Hematopoietic multipotent progenitor cell treated with erythropoietin and hydrocortisone succinate and interleukin-3 and kit ligand, for 17 days (in vitro differentiated cells): Measurements from ENCODE around the gene ZNF584.
"Not testable (repeated sequence)": the region's sequence is repeated elsewhere in the genome, so short reads cannot be mapped to it uniquely, and the experiment has no call there.

ENCODE experiments used
- DNase-seq: peaks from one replicate; pipeline ENCODE4 v3.0.0-alpha.2; 2015; ENCODE audit warnings: low spot score

The ZNF584 gene

DNA sequence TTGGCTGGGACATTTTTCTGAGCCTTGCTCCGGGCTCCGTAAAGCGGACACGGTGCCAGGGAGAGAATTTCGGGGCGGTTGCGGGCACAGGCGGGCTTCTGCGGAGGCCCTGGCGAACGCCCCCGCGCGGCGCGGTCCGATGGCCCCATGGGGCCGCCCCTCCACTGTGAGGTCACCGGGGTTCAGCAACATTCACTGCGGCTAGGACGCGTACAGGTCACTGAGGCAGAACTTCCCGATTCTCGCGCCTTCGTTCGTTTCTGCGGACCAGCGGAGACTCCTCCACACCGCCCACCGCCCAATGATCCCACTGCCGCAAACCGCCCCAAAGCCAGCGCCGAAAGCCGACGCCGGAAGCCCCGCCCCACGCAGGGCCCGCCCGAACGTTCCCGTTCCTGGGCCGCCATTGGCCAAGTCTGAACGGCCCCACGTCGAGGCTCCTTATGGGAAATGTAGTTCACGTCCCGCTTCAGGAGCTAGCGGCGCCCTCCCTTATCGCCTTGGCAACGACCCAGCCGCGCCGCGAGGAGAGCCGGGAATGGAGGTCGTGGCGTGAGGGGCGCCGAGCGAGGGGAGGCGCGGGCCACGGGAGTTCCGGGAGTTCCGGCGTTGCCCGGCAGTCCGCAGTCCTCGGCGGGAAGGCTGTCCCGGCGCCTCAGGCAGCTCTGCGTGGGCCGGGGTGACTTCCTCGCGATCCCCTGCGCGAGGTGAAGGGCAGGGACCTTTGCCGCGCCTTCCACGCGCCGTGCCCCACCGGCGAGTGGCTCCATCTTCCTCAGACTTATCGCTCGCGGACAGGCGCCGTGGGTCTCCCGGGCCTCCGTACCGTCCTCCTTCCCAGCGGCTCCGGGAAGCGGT is at the start of gene ZNF584:
ZNF584 (plus strand) TSS at position 498 of the 858 bp plus-strand sequence. CDS start 499 bp downstream, outside the sequence.
- peak; percentile 95 for DNase-seq

DNA sequence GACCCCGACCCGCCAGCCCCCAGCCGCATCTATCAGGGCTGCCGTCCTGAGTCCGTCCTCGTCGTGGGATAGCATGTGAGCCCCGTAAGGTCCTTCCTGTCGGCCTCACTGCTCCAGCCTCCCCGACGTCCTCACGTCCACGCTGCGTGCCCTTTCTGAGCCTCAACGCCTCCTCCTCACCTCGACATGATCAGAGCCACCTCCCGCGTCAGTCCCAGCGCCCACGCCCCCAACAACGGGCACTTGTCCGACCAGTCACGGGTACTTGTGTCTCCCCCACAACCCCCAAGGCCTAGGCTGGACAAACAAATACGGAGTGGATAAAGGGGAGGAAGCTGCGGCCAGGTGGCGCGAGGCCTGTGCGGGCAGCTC is 46.6 kb upstream of the ZNF584 start:
- no peak for DNase-seq

DNA sequence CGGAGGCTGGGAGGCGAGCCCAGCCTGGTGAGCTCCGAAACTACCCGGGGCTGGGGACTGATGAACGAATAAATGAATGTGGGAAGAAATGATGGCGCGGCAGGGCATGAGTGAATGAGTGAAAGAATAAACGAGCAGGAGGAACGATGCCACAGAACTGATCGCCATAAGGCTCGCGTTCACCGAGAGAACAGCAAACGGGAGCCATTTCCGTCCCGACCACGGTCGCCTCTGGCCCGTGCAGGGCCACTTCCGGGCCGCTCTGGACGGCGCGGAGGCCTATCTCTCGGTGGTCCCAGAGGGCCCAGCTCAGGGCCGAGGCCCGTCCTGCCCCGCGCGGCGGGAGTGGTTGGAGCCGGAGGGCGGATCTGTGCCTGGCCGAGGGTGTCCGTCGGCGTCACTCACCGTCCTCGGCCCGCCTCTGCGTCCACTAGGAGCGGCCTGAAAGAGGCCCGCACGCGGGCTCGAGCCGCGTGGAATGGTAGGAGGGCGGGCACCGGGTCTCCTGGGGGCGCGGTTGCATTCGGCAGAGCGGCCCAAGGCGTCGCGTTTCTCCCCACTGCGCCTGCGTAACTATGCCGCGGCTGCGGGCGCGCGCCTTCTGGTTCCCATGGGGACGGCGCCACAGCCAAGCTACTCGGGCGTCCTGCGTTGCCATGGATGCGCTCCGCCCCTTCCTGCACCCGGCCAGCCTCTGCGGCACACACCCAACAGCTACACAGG is 46.0 kb upstream of the ZNF584 start, which contains the start of gene ZNF497:
ZNF497 (minus strand) TSS at position 480 of the 723 bp plus-strand sequence. CDS start 5,116 bp downstream, outside the sequence.
- peak; percentile 94 for DNase-seq

DNA sequence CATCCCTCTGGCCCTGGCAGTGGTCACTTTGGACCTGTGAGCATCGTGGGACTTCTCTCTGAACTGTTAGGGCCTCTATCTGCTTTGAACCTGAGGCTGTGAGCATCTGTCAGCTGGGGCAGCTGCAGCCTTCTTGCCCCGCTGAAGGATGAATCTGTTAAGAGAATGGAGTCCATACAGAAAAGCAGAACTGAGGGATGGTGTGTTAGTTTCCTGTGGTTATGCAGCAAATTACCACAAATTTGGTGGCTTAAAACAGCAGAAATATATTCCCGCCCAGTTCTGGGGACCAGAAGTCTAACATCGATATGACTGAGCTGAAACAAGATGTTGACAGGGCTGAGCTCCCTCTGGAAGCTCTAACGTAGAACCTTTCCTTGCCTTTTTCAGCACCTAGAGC is 44.3 kb upstream of the ZNF584 start:
- no peak for DNase-seq

DNA sequence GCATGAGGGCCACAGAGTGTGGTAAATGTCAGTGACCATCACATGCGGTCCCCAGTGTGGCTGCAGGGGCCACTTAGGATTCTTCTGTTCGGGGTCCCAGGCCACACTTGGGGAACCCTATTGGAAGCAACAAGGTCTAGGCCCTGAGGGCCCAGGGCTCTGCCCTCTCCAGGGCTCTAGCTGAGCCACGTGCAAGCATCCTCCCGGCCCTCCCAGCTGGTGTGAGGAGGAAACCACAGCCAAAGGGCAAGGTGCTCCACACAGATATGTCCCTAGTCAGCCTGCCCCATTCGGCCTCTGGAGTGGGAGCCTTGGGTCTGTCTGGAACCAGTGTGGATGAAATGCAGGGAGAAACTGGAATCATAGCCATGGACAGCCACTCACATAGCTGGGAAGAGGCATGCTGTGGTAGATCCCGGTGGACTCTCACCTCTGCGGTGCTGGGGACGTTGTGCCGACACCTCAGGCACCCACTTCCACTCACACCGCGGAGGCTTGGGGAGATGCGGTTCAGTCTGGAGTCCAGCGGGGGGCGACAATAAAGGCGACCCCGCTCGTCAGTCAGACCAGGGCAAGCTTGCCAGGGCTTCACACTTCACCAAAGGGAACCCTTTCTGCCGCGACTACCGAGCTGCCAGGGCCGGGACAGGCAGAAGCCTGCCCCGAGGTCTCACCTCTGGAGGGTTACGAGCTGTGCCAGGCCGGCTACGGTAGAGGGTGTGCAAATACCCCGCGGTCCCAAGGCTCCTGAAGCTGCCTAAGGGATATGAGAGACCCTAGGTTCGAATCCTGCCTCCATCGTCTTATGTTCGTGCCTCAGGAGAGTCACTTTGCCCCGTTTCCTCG is 41.6 kb upstream of the ZNF584 start:
- DNase-seq, result no peak

DNA sequence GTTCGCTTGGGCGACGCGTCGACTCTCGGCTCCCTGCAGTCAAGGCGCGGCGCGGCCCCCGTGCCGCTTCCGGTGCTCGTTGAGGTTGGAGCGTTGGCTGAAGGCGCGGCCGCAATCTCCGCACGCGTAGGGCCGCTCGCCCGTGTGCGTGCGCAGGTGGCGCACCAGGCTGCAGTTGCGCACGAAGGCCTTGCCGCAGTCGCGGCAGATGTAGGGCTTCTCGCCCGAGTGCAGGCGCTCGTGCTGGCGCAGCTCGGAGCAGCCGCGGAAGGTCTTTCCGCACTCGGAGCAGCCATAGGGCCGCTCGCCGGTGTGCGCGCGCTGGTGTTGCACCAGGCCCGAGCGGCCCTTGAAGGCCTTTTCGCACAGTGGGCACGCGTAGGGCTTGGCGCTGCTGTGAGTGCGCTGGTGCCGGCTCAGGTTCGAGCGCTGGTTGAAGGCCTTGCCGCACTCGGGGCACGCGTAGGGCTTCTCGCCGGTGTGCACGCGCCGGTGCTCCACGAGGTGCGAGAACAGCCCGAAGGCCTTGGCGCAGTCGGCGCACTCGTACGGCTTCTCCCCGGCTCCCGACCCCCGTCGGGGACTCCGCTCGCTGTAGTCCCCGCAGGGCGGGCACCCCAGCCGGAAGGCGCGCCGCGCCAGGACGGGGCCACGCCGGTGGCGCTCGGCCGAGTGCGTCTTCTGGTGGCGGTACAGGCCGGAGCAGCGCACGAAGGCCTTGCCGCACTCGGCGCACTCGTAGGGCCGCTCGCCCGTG is 40.6 kb upstream of the ZNF584 start:
- DNase-seq, result no peak

DNA sequence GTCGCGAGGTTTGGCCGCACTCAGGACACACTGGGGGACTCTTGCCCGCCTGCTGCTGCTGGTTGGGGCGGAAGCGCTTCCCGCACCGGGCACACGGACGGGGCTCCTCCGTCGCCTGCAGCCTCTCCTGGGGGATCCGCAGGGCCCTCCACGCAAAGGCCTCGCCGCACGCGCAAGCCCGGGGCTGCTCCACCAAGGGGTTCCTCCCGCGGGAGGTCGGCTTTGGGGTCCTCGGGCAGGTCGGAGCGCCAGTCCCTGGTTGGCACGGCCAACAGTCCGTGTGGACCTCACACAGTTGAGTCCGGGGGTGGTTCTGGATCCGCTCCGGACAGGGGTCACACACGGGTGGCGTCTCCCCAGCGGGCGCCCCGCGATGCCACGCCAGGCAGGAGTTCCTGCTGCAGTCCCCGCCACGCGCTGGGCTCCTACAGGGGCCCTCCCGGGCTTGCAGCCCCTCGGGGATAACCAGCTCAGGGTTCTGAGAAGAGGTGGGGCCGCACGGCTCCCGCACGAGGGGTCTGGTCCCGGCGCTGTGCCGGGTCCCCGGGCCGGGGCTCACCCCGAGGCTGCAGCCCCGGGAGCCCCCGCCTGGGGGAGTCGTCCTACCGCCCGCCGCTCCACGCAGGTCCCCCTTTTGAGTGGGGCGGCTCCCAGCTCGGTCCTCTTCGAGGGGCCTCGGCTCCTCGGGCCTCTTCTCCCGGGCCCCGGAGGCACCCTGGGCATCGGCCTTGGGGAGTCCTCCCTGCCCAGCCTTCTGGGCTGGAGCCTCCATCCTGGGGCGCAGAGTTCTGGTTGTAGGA is 39.7 kb upstream of the ZNF584 start:
- no peak for DNase-seq

DNA sequence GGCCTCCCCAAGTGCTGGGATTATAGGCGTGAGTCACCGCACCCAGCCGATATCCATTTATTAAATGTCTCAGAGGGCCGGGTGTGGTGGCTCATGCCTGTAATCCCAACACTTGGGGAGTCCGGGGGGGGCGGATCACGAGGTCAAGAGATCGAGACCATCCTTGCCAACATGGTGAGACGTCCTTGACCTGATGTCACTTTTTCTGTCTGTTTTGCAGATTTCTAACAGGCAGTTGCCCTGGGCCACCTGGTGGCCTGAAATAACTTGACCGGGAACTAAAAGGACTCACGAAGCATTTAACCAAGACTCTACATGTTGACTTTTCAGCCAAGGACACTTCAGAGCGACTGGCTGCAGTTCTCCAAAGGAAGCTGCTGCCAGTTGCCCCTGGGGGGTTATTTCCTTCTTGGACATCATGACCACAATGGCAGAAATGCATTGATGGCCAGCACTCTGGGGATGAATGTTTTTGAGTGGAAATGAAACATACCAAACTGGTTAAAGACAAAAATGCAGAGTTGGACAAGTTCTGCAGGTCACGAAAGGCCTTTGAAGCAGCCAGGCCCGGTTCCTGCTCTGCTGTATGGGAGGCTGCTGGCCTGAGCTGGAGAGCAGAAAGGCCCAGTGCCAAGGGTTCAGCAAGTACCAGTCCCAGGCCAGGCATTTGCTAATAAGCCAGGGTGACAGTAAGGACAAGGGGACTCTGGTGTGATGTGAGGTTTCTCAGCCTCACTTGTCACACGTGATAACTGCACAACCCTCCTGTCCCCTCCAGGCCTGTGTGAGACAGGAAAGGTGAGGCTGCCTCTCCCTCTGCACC is 35.9 kb upstream of the ZNF584 start:
- DNase-seq, result no peak

DNA sequence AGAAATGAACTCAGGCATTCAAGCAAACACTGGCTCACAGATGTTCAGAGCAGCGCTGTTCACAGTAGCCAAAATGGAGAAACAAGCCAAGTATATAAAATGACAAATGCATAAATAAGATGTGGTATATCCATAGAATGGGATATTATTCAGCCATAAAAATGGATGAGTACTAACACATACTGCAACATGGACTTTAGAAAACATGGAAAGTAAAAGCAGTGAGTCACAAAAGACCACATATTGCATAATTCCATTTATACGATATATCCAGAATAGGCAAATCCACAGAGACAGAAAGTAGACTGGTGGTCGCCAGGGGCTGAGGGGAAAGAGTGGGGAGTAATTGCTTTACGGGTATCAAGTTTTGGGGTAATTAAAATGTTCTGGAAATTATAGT is 34.2 kb upstream of the ZNF584 start:
- no peak for DNase-seq

DNA sequence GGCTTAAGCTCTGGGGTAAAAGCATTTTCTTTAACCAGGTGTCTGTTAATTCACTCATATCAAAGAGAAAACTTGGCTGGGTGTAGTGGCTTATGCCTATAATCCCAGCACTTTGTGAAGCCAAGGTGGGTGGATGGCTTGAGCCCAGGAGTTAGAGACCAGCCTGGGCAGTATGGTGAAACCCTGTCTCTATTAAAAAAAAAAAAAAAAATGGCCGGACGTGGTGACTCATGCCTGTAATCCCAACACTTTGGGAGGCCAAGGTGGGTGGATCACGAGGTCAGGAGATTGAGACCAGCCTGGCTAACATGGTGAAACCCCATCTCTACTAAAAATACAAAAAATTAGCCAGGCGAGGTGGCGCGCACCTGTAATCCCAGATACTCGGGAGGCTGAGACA is 31.7 kb upstream of the ZNF584 start:
- not testable (repeated sequence) for DNase-seq

DNA sequence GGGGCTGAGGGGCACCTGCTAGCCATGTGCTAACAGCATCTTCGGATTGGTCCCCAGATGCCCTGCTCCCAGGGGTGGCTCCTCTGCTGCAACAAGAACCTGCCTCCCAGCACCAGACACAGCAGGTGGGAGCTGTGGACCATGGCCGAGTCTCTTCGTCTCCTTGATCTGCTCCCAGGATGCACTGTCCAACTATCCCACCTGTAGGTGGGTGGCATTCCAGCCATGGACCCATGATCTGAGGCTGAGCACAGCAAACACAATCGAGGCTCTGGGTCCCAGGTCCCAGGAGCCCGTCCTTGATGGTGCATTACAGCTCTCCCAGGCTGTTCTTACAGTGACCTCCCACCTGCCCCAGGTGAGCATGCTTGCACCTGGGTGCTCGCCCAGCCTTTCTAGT is 29.2 kb upstream of the ZNF584 start:
- no peak for DNase-seq

DNA sequence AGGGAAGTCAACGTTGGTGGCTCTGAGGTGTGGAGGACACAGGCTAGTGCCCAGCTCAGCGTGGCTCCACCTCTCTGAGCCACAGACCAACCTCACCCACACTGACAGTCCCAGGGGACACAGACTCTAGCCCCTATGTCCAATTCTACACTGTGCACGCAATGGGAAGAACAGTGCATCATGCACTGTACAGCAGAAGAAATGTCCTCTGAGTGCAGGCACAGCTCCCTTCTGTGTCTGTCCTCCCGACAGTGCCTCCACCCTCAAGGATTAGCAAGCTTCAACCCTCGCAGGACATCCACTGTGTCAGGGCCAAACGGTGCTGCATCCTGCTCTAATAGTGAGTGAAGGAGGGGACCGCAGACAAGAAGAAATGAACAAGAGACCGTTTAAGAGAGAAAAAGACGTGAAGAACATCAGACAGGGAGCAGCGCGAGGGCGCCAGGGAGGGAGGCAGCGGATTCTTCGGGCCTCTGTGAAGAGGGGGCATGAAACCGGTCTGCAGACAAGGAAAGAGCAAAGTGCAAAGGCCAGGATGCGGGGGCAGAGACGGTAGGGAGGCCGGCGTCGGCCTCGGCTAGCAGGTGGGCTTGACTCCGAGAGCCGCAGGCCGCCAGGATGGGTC is 28.3 kb upstream of the ZNF584 start:
- no peak for DNase-seq

DNA sequence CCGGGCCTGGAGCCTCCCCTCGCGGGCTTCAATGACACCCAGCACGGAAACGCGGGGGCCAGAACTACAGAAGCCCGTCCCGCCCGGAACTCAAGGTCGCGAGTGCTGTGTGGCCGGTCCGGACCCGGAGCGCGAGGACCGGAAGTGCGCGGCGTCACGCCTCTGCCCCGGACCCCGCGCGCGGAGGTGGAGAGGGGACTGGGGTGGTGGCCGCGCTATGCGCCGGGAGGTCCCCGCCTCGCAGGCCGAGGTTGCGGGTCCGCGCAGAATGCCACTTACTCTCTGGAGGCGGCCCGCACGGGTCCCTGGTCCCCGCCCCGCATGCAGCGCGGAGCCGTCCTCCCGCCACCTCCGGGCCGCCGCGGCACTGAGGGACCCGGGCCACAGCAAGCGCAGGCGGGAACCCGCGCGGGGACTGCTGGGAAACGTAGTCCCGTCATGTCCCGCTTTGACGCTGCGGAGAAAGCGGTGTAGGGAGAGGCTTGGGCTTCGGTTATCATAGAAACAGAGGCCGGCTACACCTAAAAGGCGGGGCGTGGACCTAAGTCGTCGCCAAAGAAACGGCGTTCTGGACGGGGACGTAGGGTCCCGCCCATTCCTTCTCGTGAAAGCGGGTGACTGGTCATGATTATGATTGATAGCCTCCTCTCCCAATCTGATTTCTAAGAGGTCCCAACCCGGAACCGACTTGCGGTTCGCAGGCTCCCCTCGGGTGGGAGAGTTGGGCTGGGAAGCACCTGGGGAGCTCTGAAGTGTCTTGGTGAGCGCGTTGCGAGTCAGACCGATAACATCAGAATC is 27.6 kb upstream of the ZNF584 start, which contains the start of gene ZNF837:
ZNF837 (minus strand) TSS at position 369 of the 798 bp plus-strand sequence. CDS start 11,698 bp downstream, outside the sequence.
- DNase-seq, result peak; percentile 100

DNA sequence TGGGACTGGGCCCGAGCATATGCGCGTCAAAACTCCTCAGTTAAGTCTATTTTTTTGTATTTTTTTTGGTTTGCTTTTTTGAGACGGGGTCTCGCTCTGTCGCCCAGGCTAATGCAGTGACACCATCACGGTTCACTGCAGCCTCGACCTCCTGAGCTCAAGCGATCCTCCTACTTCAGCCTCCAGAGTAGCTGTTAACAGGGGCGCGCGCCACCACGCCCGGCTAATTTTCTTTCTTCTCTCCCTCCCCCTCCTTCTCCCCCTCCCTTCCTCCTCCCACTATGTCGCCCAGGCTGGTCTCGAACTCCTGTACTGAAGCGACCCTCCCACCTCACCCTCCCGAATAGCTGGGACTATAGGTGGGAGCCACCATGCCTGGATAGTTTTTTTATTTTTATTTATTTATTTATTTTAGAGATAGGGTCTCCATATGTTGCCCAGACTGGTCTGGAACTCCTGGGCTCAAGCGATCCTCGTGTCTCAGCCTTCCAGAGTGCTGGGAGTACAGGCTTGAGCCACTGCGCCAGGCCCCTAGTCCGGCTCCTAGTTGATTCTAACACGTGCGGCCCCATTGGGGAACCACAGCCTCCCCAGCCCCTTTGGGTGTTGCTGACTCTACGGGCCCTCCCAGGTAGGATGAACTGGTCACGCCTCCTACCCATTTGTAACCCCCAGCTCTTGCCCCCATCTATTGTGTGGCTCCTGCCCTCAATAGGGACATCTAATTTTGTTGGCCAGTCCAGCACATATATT is 26.8 kb upstream of the ZNF584 start:
- no peak for DNase-seq

DNA sequence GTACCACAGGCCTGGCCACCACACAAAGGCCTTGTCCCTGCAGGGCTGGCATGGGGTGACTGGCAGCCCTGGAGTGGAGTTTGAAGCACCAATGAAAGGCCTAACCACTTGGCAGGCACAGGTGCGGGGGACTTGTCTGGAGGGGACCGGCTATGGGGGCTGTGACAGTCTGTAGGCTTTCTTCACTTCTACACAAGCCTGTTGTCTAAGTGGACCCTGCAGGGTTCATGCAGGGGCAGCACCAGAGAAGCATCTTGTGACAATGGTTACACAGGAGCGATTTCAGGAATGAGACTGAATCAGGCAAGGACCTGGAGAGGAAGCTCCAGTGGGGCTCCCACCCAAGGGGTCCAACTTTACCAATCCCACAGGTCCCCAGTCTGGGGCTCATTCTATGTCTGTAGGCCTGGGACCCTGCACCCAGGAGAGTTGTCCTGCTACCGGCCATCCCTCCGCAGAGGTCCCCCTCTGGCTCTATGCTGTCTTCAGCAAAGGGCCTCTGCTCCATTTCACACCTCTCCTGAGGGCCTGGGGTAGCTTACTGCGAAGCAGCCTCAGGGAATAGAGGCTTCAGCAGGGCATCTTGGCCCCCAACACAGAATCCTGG is 25.3 kb upstream of the ZNF584 start:
- DNase-seq, result no peak

DNA sequence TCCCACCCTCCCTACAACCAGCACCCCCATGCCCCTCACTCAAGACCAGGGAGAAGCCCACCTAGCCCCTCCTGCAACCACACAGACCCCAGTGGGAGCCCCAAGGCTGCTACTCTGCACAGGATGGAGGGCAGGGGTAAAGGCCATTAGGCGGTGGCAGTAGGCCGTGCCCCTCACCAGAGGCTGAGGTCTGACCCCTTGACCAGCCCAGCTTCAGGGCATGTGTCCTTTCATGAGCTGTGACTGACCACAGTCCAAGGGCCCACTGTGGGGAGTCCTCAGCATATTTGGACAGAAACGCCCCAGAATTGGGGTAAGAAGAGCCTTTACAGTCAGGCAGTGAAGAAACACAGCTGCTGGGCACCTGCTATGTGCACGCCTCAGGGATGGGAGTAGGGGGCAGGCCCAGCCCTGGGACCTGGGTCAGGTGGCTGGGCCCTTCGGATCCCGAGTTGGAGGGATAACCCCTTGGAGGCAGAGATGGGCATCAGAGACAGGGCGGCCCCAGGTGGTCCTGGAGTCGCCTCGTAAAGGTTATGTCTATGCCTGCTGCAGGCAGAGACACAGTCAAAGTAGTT is 23.0 kb upstream of the ZNF584 start:
- no peak for DNase-seq
